Heart left ventricle (tissue), 16 donors: ENCODE measurements around the gene TPRKB. TPM values are rescaled to one million over a fixed set of nuclear protein-coding genes. Genes with fewer than 3 reads are reported as not detected.
A peak's percentile ranks its signal among the peaks of the same experiment; 100 is the strongest.
"Not testable (repeated sequence)": the region's sequence is repeated elsewhere in the genome, so short reads cannot be mapped to it uniquely, and the experiment has no call there.

Experiments
- ATAC-seq, 4 donors: fragments of 200-7000 bp; cut with Tn5 transposase; one replicate each; pipeline ENCODE4 v1.9.1; 2020 to 2022; ENCODE audit warnings: moderate library complexity in 4 of 4, mild to moderate bottlenecking in 3 of 4, moderate number of reproducible peaks in 1 of 4
- DNase-seq, 5 donors: peaks; one replicate each; pipeline ENCODE4 v3.0.0-alpha.2; 2020
- H3K27ac ChIP-seq, 12 donors: fragments of 200-600 bp; sonication (generic) in 4 of 12; one replicate each; pipeline versions ENCODE4 v1.5.0 to v1.8.0; 2016 to 2022; ENCODE audit warnings: mild to moderate bottlenecking in 2 of 12
- H3K27me3 ChIP-seq, 9 donors: fragments of 200-600 bp; sonication (generic) in 2 of 9; one replicate each; pipeline versions ENCODE4 v1.5.1 to v1.8.0; 2016 to 2022; ENCODE audit warnings: mild to moderate bottlenecking in 3 of 9
- H3K36me3 ChIP-seq, 9 donors: fragments of 200-600 bp; sonication (generic) in 2 of 9; one replicate each; pipeline versions ENCODE4 v1.5.0 to v1.8.0; 2018 to 2022; ENCODE audit warnings: mild to moderate bottlenecking in 2 of 9
- H3K4me1 ChIP-seq, 12 donors: fragments of 200-600 bp; sonication (generic) in 4 of 12; one replicate each; pipeline versions ENCODE4 v1.5.0 to v1.8.0; 2016 to 2022; ENCODE audit warnings: mild to moderate bottlenecking in 3 of 12
- H3K4me3 ChIP-seq, 12 donors: fragments of 200-600 bp; sonication (generic) in 4 of 12; one replicate each; pipeline versions ENCODE4 v1.5.0 to v1.8.0; 2017 to 2022; ENCODE audit warnings: mild to moderate bottlenecking in 9 of 12, moderate library complexity in 4 of 12
- H3K9me3 ChIP-seq, 12 donors: fragments of 200-600 bp; sonication (generic) in 4 of 12; one replicate each; pipeline versions ENCODE4 v1.5.0 to v1.8.0; 2016 to 2022; ENCODE audit warnings: mild to moderate bottlenecking in 1 of 12
- CTCF ChIP-seq, 12 donors: fragments of 200-600 bp; sonication (generic) in 4 of 12; IDR thresholded peaks; one replicate each; pipeline versions ENCODE4 v1.5.0 to v1.8.0; 2018 to 2022; ENCODE audit warnings: antibody characterized with exemption in 12 of 12, mild to moderate bottlenecking in 5 of 12
- POLR2A ChIP-seq, 2 donors: fragments of 450-650 bp; IDR thresholded peaks; one replicate each; pipeline ENCODE4 v1.6.1; 2017; ENCODE audit warnings: antibody characterized with exemption in 2 of 2, mild to moderate bottlenecking in 2 of 2, moderate library complexity in 2 of 2
- WGBS, 4 donors: extraction: QIAGEN DNeasy Blood & Tissue Kit in 2 of 4; methylation state at CpG; one replicate each; pipeline versions ENCODE4 v1.1.5 to v1.1.7; 2013 to 2018; 5-methylcytosine and 5-hydroxymethylcytosine counted together
- intact Hi-C, 10 donors: fragments of 100-400 bp; cut with DNase I; formaldehyde crosslinking; loops; one replicate each; pipeline versions ENCODE4 v1.11.1 to v1.14.2; 2022
- polyA plus RNA-seq, 2 donors: library from polyadenylated mRNA; stranded (reverse); fragments of 200-250 nt; gene quantifications; one replicate each; pipeline ENCODE4 v1.2.3, GENCODE V29; 2013
- total RNA-seq, 9 donors: library from RNA; depleted of rRNA in 2 of 9; stranded (reverse); fragments of >200 nt in 2 of 9; fragmentation: NEBNext Ultra II Directional in 3 of 9; extraction: Animal tissue kit (Norgen Biotek cat#: 25700) in 3 of 9; gene quantifications; one replicate each; pipeline versions ENCODE4 v1.1.0 to v1.2.4, GENCODE V29; 2016 to 2023
- donor health status: ischemic (EF 13 %, LVEDD 7.1; RV severe dilation, severe dysfunction).
- donor health status: healthy with polysubstance abuse.
- donor health status: DM: no; HTN: yes; CAD: no.
- donor health status: DM: no; HTN: no; CAD: no.
- donor health status: ischemic (EF 25% LVEDD 6.9; RV normal size, moderate dysfunction).
- donor health status: ischemic (EF 25% LVEDD 5.7; RV mildly dilated, moderate dysfunction).
- donor health status: healthy.
- donor health status: DM: yes; HTN: yes; CAD: no.
- donor health status: ischemic (EF 35%, LVEDD 5.7; RV mildly dilated, moderate dysfunction).
- donor health status: nonischemic (EF 11% LVEDD 7.7; RV severe dilation, severe dysfunction).
- donor health status: DM: yes; HTN: yes; CAD: no.
- donor health status: PGD.
- donor health status: ischemic (EF 29% LVEDD 5.4; RV normal size, mild dysfunction).
- donor health status: nonischemic (EF 23%, LVEDD 6.1; RV moderate dilation, normal function).

The TPRKB gene
- total and polyA plus RNA-seq, 11 donors, result 16.1 to 87.6 (median 31.5) TPM

- TF ChIP-seq CTCF (IDR thresholded peaks at IDR 0.05) (peak; percentile 87 to 99 (median 93)), POLR2A (IDR thresholded peaks at IDR 0.05) (peak in 1 of 2 donors; percentile 85)
- peak within 1 kb of the TSS; percentile 63 to 94 (median 84) for H3K4me3 ChIP-seq
- DNase-seq (peak; percentile 91 to 97 (median 95)), ATAC-seq (peak; percentile 96 to 100 (median 100))
- no peaks in the 10 kb centered on the region for H3K9me3 ChIP-seq
- peak within 1 kb of the TSS; percentile 75 to 96 (median 91) for H3K27ac ChIP-seq
- WGBS, 4 donors, result 0 to 1% (median 0%) methylated on average over 21 to 40 of the region's 40 CpGs
- H3K36me3 ChIP-seq, result peaks cover 0 to 36% (median 31%) of the 10 kb centered on the region in 9 donors
- intact Hi-C loops, result loop anchor here in 3 of 10 donors (10.0 kb wide), 1 partner anchor 85 kb away; no protein-coding TSS in a partner anchor
- H3K4me1 ChIP-seq, result peaks cover 0 to 30% (median 13%) of the 10 kb centered on the region in 12 donors
- H3K27me3 ChIP-seq, result no peaks in the 10 kb centered on the region
Measured at GRCh38 chr2:73779467-73780236, 42.5 kb upstream of the TPRKB start, which contains the start of gene DUSP11. TSS of gene DUSP11 (minus strand) at chr2:73780103. CDS start at chr2:73779974, 129 bp downstream.

GRCh38 chr2:73778867-73779466 lies 41.8 kb upstream of the TPRKB start:
- H3K9me3 ChIP-seq, DNase-seq, ATAC-seq, H3K27me3 ChIP-seq: not testable (repeated sequence)
- Histone ChIP-seq H3K4me1 (peaks cover 0 to 30% (median 13%) of the 10 kb centered on the region in 12 donors), H3K36me3 (peaks cover 0 to 43% (median 37%) of the 10 kb centered on the region in 9 donors), H3K4me3 (peak overlapping the region; percentile 63 to 94 (median 84)), H3K27ac (peak overlapping the region in 7 of 12 donors; percentile 78 to 96 (median 93))
- intact Hi-C loops, result loop anchor here in 3 of 10 donors (10.0 kb wide), 1 partner anchor 84 kb away; no protein-coding TSS in a partner anchor
- 72 to 75% (median 74%) methylated on average over 18 of the region's 18 CpGs for WGBS, 4 donors

- intact Hi-C loops, result loop anchor here in 3 of 10 donors (10.0 kb wide), 1 partner anchor 82 kb away; no protein-coding TSS in a partner anchor
- H3K27me3 ChIP-seq, result no peaks in the 10 kb centered on the region
- H3K36me3 ChIP-seq, result peaks cover 0 to 63% (median 57%) of the 10 kb centered on the region in 9 donors
Measured at GRCh38 chr2:73776869-73777519, 39.8 kb upstream of the TPRKB start.

More at GRCh38 chr2:73776869-73777519, 39.8 kb upstream of the TPRKB start:
- H3K9me3 ChIP-seq, result no peaks in the 10 kb centered on the region
- peaks cover 0 to 30% (median 15%) of the 10 kb centered on the region in 12 donors for H3K4me1 ChIP-seq
- no peak for ATAC-seq
- 90 to 93% (median 92%) methylated on average over 8 of the region's 8 CpGs for WGBS, 4 donors
- H3K27ac ChIP-seq, result no peak overlapping the region
- DNase-seq, result no peak
- TF ChIP-seq POLR2A (IDR thresholded peaks at IDR 0.05) (no peak), CTCF (IDR thresholded peaks at IDR 0.05) (no peak)
- no peak overlapping the region for H3K4me3 ChIP-seq
